Ishikawa (cell line): ENCODE measurements around the gene CNTNAP1.

Experiments used
- CREB1 ChIP-seq: IDR thresholded peaks from 2 replicates; pipeline ENCODE4 v1.6.1; 2012; ENCODE audit warnings: low read depth
- TAF1 ChIP-seq: IDR thresholded peaks from 2 replicates; pipeline ENCODE4 v1.6.1; 2012; ENCODE audit warnings: low read depth, mild to moderate bottlenecking
- TEAD4 ChIP-seq: IDR thresholded peaks from 2 replicates; pipeline ENCODE4 v1.6.1; 2012
- TF ChIP-seq, protein P1 (sequence below): IDR thresholded peaks from 2 replicates; pipeline ENCODE4 v1.6.1; 2012

DNA sequence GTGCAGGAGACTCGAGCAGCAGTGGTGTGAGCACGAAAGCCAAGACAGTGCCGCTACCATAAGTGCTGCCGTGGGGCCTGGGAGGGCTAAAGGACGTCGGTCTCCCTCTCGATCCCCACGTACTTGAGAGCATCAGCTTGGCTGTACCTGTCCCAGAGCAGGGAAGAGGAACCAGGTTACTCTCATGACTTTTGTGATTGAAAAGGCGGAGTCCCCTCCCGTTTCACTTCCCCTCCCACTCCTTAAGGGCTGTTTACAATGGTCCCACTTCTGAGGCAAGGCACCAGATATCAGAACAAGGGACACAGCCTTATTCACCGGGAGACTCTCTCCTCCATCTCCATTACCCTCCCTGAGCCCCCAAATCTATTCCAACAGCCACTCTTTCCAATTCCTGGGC lies 20.1 kb downstream of the CNTNAP1 start:
- TF ChIP-seq CREB1: no peak
- TF ChIP-seq TAF1: no peak
- no peak for TF ChIP-seq TEAD4
- TF ChIP-seq, protein P1, sequence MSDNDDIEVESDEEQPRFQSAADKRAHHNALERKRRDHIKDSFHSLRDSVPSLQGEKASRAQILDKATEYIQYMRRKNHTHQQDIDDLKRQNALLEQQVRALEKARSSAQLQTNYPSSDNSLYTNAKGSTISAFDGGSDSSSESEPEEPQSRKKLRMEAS: no peak
